Ectodermal cell (in vitro differentiated cells): ENCODE measurements around the gene RAPSN.

Experiments
- H3K27ac ChIP-seq: 2 replicates; pipeline ENCODE4 v1.7.0; 2013; ENCODE audit warnings: mild to moderate bottlenecking, low read depth, low read length; ENCODE audit not compliant: insufficient read depth, poor library complexity, severe bottlenecking
- H3K27me3 ChIP-seq: 2 replicates; pipeline ENCODE4 v1.7.0; 2013; ENCODE audit warnings: mild to moderate bottlenecking, low read length; ENCODE audit not compliant: insufficient read depth, control insufficient read depth, poor library complexity, severe bottlenecking
- H3K36me3 ChIP-seq: one replicate; pipeline ENCODE4 v1.7.0; 2013; ENCODE audit warnings: low read length; ENCODE audit not compliant: control insufficient read depth, insufficient read depth
- H3K4me1 ChIP-seq: one replicate; pipeline ENCODE4 v1.7.0; 2013; ENCODE audit warnings: low read length; ENCODE audit not compliant: control insufficient read depth, insufficient read depth
- H3K4me3 ChIP-seq: 2 replicates; pipeline ENCODE4 v1.7.0; 2013; ENCODE audit warnings: low read depth, low read length, control low read depth; ENCODE audit not compliant: insufficient read depth
- H3K9me3 ChIP-seq: 2 replicates; pipeline ENCODE4 v1.7.0; 2013; ENCODE audit warnings: mild to moderate bottlenecking, low read length, moderate library complexity; ENCODE audit not compliant: control insufficient read depth
- WGBS, 2 experiments: methylation state at CpG; one replicate each; pipeline ENCODE4 v1.1.7; 2013; ENCODE audit warnings: missing lambda C conversion rate in 2 of 2; 5-methylcytosine and 5-hydroxymethylcytosine counted together

The RAPSN gene

DNA sequence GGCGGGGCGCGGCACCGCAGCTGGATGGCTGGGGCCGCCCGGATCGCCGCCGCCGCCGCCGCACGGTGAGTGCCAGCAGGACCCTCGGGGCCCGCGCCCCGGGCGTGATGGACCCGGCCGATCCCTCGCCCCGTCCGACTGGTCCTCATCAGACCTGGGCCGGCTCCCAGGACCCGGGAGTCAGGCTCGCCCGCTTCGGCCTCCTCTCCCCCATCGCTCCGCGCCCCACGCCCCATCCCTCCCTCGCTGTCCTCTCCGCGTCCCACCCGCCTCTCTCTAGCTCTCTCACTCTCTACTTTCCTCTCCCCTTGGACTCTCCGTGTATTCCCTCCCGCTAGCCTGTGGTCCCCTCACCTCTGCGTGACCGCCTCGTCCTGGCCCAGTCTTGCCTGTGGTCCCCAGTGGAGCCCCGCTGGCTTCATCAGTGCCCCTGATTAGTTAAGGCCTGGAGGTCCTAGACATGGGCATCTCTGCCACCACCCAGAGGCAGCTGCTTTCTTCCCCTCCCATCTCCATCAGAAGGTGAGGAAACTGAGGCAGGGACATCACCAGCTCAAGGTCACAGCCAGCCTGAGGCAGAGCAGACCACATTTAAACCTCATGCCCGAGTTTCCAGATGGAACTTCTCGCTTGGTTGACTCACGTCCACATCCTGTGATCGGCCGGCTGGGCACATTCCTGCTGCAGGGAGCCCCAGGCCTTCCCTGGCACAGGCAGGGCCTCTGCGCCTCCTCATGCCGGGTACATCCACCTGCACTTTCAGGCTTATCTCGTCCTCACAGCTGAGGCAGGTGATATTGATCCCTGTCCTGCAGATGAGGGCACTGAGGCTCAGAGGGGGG is 40.1 kb downstream of the RAPSN start:
- H3K36me3 ChIP-seq: no peaks in the 10 kb centered on the region
- H3K9me3 ChIP-seq: no peaks in the 10 kb centered on the region
- H3K4me1 ChIP-seq: peaks cover 8% of the 10 kb centered on the region
- WGBS, 2 experiments: 12 to 13% methylated on average over 50 of the region's 50 CpGs
- no peak overlapping the region for H3K27ac ChIP-seq
- peak overlapping the region; percentile 71 for H3K4me3 ChIP-seq
- H3K27me3 ChIP-seq: no peaks in the 10 kb centered on the region

DNA sequence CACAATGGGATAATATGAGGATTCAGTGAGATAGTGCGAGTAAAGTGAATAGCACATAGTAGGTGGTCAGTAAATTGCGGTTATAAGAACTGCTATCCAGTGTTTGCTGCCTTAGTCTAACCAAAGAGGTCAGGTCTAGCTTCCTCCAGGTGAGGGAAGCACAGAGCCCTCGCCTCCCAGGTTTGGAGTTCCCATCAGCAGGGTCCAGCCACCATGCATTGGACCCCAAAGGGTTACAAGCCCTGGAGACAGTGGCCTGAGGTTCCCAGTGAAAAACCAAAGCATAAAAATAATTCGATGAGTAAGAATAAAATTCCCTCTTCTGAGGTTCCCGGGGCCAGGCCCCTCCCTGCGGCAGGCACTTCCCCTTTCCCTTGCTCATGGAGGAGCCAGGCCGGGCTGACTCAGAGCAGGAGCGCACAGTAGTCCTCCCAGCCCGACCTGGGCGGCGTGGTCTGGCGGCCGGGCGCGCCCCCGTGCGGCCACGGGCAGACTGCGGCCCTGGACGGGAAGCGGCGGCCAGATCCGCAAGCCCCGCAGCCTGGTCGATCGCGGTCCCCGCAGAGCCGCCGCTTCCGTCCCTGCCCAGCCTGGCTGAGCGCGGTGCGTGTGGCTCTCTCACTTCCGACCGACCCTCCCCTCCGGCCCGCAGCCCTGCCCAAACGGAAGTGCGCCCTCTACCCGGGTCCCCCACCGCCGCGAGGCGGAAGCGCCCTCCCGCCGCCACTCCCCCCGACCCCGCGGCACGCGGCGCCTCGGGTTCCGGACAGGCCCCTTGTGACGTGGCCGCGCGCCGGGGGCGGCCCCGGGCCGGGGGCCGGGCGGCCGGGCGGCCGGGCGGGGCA is 41.0 kb downstream of the RAPSN start, which contains the start of gene SLC39A13:
Gene SLC39A13, plus strand, starts transcription at position 845 of the 845 bp plus-strand sequence. CDS start 1,505 bp downstream, outside the sequence.
- peaks cover 8% of the 10 kb centered on the region for H3K4me1 ChIP-seq
- peak within 1 kb of the TSS; percentile 75 for H3K27ac ChIP-seq
- H3K36me3 ChIP-seq: no peaks in the 10 kb centered on the region
- H3K9me3 ChIP-seq: no peaks in the 10 kb centered on the region
- H3K4me3 ChIP-seq: peak within 1 kb of the TSS; percentile 71
- WGBS, 2 experiments: 2% methylated on average over 70 of the region's 70 CpGs
- no peaks in the 10 kb centered on the region for H3K27me3 ChIP-seq

DNA sequence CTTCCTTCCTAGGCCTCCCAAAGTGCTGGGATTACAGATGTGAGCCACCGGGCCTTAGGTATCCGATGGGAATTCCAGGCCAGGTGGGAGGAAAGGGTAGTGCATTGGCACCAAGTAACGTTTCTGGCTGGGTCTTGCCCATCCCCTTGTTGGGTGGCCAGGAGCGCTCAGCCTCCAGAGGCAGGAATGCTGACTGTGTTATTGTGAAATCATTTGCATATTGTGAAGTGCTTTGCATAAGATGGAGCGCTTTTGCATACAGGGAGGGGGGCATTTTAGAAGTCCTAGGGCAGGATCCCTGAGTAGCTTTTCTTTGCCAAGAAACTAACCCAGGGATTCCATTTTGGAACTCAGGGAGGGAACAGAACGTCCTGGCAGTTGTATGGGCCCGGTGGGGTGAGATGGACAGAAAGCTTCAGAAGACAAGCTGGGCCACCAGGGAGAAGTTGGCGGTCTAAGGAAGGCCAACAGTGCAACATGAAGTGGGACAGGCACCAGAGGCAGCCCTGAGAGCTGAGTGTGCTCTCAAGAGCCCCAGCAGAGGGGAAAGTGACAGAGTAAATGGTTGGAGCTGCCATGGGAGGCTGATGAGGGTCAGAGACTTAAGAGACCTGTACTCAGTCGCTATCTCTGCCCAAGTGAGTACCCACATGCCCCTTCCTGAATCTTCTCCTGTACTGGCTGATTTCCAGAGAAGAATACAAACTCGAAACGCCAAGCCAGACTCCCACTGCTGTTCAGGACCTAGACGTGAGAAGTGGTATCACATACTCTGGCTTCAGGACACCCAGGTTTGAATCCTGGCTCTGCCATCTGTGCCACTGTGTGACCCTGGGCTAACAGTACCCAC is 41.8 kb downstream of the RAPSN start:
- H3K4me1 ChIP-seq: peaks cover 8% of the 10 kb centered on the region
- peak overlapping the region; percentile 56 for H3K4me3 ChIP-seq
- no peaks in the 10 kb centered on the region for H3K9me3 ChIP-seq
- 78 to 80% methylated on average over 12 of the region's 12 CpGs for WGBS, 2 experiments
- H3K27me3 ChIP-seq: no peaks in the 10 kb centered on the region
- no peak overlapping the region for H3K27ac ChIP-seq
- H3K36me3 ChIP-seq: no peaks in the 10 kb centered on the region

DNA sequence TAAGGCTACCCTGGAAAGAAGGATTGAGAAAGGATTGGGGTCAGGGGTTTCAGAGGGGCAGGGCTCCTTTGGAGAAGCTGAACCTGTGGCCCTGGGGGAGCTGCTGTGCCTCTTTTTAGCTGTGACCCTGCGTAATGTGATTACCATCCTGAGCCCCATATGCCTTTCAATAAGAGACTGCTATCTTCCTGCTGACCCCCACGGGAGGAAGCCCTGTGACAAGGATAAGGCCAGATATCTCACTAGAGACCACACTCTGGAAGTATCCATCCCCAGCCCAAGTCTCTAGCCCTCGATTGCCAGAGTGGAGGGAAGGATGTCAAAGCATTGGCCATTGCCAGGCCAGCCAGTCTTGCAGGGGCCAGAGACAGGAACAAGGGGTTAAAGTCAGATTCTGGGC is 45.4 kb downstream of the RAPSN start:
- Histone ChIP-seq H3K27ac (no peak overlapping the region), H3K4me3 (no peak overlapping the region), H3K27me3 (no peaks in the 10 kb centered on the region), H3K4me1 (peaks cover 4% of the 10 kb centered on the region), H3K9me3 (no peaks in the 10 kb centered on the region), H3K36me3 (no peaks in the 10 kb centered on the region)
- WGBS, 2 experiments: 72 to 81% methylated on average over 3 of the region's 3 CpGs

DNA sequence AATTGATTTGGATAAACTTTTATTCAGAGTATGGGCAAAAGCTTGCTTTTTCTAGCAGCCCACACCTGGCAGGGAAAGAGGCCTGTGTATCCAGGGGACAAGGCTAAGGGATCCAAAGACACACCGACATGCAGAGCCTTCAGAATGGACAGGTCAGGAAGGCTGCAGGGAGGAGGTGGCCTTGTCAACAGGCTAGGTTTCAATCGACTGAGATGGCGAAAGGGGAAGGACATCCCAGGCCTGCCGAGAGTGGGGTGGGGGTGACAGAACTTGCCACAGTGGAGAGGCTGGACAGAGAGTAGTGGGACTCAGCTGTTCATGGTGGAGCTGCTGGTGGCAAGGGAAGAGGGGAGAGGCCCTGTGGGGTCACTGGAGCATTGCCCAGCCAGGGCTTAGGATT is 45.8 kb downstream of the RAPSN start:
- 77 to 78% methylated on average over 4 of the region's 4 CpGs for WGBS, 2 experiments

DNA sequence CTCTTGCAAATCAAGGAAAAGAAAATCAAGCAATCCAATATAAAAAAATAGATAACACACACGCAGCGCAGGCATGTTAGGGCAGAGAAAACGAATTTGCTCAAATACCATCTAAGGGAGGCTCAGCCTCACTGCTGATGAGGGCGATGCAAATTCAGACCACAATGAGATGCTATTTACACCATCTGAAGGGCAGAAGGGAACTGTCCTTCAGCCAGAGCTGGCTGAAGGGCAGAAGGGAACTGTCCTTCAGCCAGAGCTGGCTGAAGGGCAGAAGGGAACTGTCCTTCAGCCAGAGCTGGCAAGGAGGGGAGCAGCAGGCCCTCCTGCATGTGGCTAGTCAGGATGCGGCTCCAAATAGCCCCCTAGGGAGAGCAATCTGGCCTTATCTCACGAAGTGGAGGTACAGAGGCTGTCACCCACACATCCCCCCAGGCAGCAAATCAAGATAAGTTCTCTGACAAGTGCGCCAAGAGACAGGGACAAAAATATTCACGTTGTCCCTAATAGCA is 48.1 kb downstream of the RAPSN start:
- Histone ChIP-seq H3K27ac (no peak overlapping the region), H3K27me3 (no peaks in the 10 kb centered on the region), H3K9me3 (no peaks in the 10 kb centered on the region), H3K36me3 (no peaks in the 10 kb centered on the region), H3K4me1 (peaks cover 4% of the 10 kb centered on the region), H3K4me3 (peak overlapping the region; percentile 23)
- WGBS, 2 experiments: 22 to 26% methylated on average over 7 to 8 of the region's 8 CpGs

More for the DNA sequence above, 45.8 kb downstream of the RAPSN start:
- no peaks in the 10 kb centered on the region for H3K27me3 ChIP-seq
- no peak overlapping the region for H3K27ac ChIP-seq
- H3K4me1 ChIP-seq: peaks cover 4% of the 10 kb centered on the region
- no peaks in the 10 kb centered on the region for H3K9me3 ChIP-seq
- H3K4me3 ChIP-seq: no peak overlapping the region
- H3K36me3 ChIP-seq: no peaks in the 10 kb centered on the region

DNA sequence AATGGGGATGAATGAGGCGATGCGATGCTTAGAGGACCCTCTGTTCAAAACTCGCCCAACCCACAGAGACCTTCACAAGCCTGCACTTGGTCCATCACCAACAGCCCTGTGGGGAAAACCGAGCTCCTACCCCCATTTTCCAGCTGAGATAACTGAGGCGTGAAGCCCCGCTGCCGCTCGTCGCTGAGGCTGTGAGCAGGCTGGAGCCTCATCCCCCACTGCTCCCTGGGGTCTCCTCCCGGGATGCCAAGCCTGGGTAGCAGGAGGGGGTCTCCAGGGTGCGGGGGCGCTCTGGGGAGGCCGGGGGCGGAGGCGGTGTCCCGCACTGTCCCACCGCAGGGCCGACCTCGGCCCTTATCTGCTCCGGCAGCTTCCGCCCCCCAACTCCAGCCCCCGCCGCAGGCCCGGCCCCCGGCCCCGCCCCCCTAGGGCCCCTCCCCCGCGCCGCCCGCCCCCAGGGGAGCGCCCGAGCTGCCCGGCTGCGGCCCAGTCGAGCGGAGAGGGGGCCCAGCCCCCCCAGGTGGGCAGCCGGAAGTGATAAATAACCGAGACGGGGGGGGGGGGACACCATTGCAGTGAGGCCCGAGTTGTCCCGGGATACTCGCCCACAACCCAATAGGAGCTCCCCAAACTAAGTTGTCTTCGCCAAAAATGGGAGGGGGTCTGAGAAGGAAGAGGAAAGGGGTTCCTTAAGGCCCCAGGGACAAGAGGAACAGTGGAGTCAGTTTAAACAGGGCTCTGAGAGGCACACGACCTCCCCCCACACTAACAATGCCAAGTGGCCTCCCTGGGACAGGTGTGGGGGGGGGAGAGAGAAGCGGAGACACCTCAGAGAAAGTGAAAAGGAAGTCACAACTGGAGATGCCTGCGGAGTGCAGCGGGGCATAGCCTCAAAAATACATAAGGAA is 48.8 kb downstream of the RAPSN start:
- no peaks in the 10 kb centered on the region for H3K27me3 ChIP-seq
- H3K36me3 ChIP-seq: no peaks in the 10 kb centered on the region
- H3K4me3 ChIP-seq: peak overlapping the region; percentile 41
- H3K27ac ChIP-seq: no peak overlapping the region
- H3K9me3 ChIP-seq: no peaks in the 10 kb centered on the region
- WGBS, 2 experiments: 9 to 10% methylated on average over 45 to 46 of the region's 47 CpGs
- peaks cover 4% of the 10 kb centered on the region for H3K4me1 ChIP-seq

DNA sequence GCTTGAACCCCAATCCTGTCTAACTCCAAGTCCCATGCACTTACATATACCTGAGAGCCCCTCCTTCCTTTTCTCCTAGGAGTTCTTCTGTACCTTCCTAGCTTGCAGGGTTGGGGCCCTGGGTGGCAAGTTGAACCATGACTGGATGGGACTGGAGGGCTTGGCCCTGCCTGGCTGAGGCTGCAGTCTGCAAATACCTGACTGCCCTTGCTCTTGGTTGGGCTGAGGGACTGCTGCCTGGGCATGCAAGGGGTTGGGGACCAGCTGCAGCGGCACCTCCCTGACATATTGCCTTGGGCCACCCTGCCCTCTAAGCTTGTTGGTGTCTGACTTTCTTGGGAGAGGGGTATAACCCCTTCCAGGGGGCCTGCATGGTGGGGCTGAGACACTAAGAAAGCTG is 50.4 kb downstream of the RAPSN start:
- Histone ChIP-seq H3K4me3 (no peak overlapping the region), H3K27ac (no peak overlapping the region), H3K9me3 (no peaks in the 10 kb centered on the region), H3K27me3 (no peaks in the 10 kb centered on the region), H3K36me3 (no peaks in the 10 kb centered on the region), H3K4me1 (peaks cover 4% of the 10 kb centered on the region)
- 90 to 95% methylated on average over 1 of the region's 1 CpG for WGBS, 2 experiments

DNA sequence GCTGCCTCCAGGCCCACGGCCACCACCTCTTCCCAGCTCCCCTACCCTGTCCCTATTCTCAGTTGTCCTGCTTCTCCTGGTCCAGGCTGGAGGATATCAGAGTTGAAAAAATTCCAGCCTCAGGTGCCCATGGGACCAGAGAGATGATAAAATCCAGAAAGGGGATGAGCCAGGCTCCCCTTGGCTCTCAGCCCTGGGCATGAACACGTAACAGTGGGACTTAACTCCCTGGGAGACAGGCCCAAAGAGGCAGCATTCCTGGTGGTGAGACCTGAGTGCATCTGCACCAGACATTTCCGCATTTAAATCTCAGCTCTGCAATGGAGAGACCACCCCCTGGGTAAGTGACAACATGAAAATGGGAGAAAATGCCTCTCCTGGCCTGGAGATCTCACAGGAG is 50.9 kb downstream of the RAPSN start:
- no peak overlapping the region for H3K27ac ChIP-seq
- no peak overlapping the region for H3K4me3 ChIP-seq
- H3K9me3 ChIP-seq: no peaks in the 10 kb centered on the region
- no peaks in the 10 kb centered on the region for H3K36me3 ChIP-seq
- H3K4me1 ChIP-seq: peaks cover 4% of the 10 kb centered on the region
- no peaks in the 10 kb centered on the region for H3K27me3 ChIP-seq
- 88 to 89% methylated on average over 3 of the region's 3 CpGs for WGBS, 2 experiments
